Pancreas (tissue), 10 donors: ENCODE results near the gene ROBO1. TPM values are rescaled to one million over a fixed set of nuclear protein-coding genes. Genes with fewer than 3 reads are reported as not detected.

Experiments used
- ATAC-seq, 4 donors: fragments of 200-7000 bp; cut with Tn5 transposase; one replicate each; pipeline versions ENCODE4 v1.8.0 to v1.9.1; 2020; ENCODE audit warnings: mild to moderate bottlenecking in 4 of 4, moderate library complexity in 4 of 4
- DNase-seq, 6 donors: peaks; one replicate each; pipeline ENCODE4 v3.0.0-alpha.2; 2020
- FAIRE-seq: peaks from 2 replicates; lab custom pipeline; 2012; peaks lifted over from hg19 to GRCh38; lab: Jason Lieb, UNC
- H3K27ac ChIP-seq, 4 donors: fragments of 200-600 bp; sonication (generic); 1 replicate in 3 of 4; 2 replicates in 1 of 4; pipeline versions ENCODE4 v1.5.0 to v1.8.0; 2020
- H3K27me3 ChIP-seq, 4 donors: fragments of 200-600 bp; one replicate each; pipeline ENCODE4 v1.8.0; 2021
- H3K36me3 ChIP-seq, 3 donors: fragments of 200-600 bp; sonication (generic) in 1 of 3; one replicate each; pipeline versions ENCODE4 v1.5.0 to v1.8.0; 2020 to 2021
- H3K4me1 ChIP-seq, 3 donors: fragments of 200-600 bp; one replicate each; pipeline ENCODE4 v1.8.0; 2021
- H3K4me3 ChIP-seq, 4 donors: fragments of 200-600 bp; sonication (generic) in 2 of 4; one replicate each; pipeline versions ENCODE4 v1.5.0 to v1.8.0; 2020 to 2021
- H3K9me3 ChIP-seq, 4 donors: fragments of 200-600 bp; one replicate each; pipeline ENCODE4 v1.8.0; 2021
- CTCF ChIP-seq, 4 donors: fragments of 200-600 bp; sonication (generic) in 3 of 4; IDR thresholded peaks; one replicate each; pipeline versions ENCODE4 v1.5.0 to v1.8.0; 2021; ENCODE audit warnings: antibody characterized with exemption in 4 of 4
- WGBS, 2 donors: extraction: QIAGEN DNeasy Blood & Tissue Kit; methylation state at CpG; one replicate each; pipeline ENCODE4 v1.1.7; 2013; 5-methylcytosine and 5-hydroxymethylcytosine counted together
- intact Hi-C, 3 donors: fragments of 100-400 bp; cut with DNase I; formaldehyde crosslinking; loops; one replicate each; pipeline versions ENCODE4 v1.11.1 to v1.14.2; 2022
- polyA plus RNA-seq, 2 donors: library from polyadenylated mRNA; stranded (reverse); fragments of 200-250 nt; gene quantifications; one replicate each; pipeline ENCODE4 v1.2.3, GENCODE V29; 2013
- total RNA-seq, 6 donors: library from RNA; stranded (reverse); fragmentation: NEBNext Ultra II Directional in 4 of 6; extraction: Animal tissue kit (Norgen Biotek cat#: 25700) in 4 of 6; gene quantifications; one replicate each; pipeline versions ENCODE4 v1.2.1 to v1.2.4, GENCODE V29; 2021 to 2023
- donor health status: healthy with polysubstance abuse.
- donor health status: DM: no; HTN: no; CAD: no; lungs with moderate emphysema.
- donor health status: DM: no; HTN: no; CAD: no.
- donor health status: control.
- donor health status: control.
- donor health status: Bipolar disorder and iron deficiency.
- donor health status: DM: yes; HTN: yes; CAD: no.
- donor health status: DM: no; HTN: no; CAD: no.
- donor health status: DM: no; HTN: no; CAD: no.
- donor health status: DM: yes; HTN: yes; CAD: no.

Gene ROBO1
- total and polyA plus RNA-seq, 8 donors: 0.51 to 8.5 (median 2.8) TPM

DNA sequence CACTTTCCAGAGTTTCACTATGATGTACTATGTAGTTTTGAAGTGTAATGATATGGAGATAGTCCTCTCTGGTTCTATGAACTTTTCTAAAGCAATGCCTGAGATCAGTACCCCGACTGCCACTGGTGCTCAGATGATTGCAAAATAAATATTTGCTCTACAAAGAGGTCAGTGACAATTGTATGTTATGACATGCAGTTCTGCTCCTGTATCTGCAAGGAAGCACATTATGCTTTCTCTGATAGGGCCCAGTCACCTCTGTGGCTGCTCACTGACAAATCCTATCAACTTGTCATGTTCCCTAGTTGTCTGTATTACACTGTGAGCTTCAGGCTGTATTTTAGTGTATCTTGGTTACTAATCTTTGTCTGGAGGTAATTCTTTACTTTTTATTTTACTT, 362.6 kb downstream of the ROBO1 start:
- Histone ChIP-seq H3K27ac (no peak overlapping the region), H3K4me1 (no peaks in the 10 kb centered on the region), H3K27me3 (no peaks in the 10 kb centered on the region), H3K36me3 (no peaks in the 10 kb centered on the region), H3K9me3 (no peaks in the 10 kb centered on the region), H3K4me3 (no peak overlapping the region)
- DNase-seq (no peak), FAIRE-seq (no peak), ATAC-seq (no peak)
- TF ChIP-seq CTCF (IDR thresholded peaks at IDR 0.05): no peak
- 17 to 19% methylated on average over 1 of the region's 1 CpG for WGBS, 2 donors
- intact Hi-C loops: no loop called here

GRCh38 chr3:79396595-79396994, 371.2 kb downstream of the ROBO1 start:
- ATAC-seq (no peak), FAIRE-seq (no peak), DNase-seq (no peak)
- H3K4me3 ChIP-seq: no peak overlapping the region
- H3K27ac ChIP-seq: no peak overlapping the region
- H3K4me1 ChIP-seq: no peaks in the 10 kb centered on the region
- H3K36me3 ChIP-seq: no peaks in the 10 kb centered on the region
- intact Hi-C loops: no loop called here
- WGBS, 2 donors: 72 to 79% methylated on average over 2 of the region's 2 CpGs
- no peak for TF ChIP-seq CTCF (IDR thresholded peaks at IDR 0.05)
- H3K9me3 ChIP-seq: no peaks in the 10 kb centered on the region
- H3K27me3 ChIP-seq: no peaks in the 10 kb centered on the region

GRCh38 chr3:79392479-79392878, 375.3 kb downstream of the ROBO1 start:
- no peak for FAIRE-seq
- peaks cover 0 to 4% (median 0%) of the 10 kb centered on the region in 4 donors for H3K27me3 ChIP-seq
- no peak overlapping the region for H3K4me3 ChIP-seq
- intact Hi-C loops: no loop called here
- no peak for ATAC-seq
- no peak for DNase-seq
- H3K27ac ChIP-seq: no peak overlapping the region
- H3K9me3 ChIP-seq: no peaks in the 10 kb centered on the region
- 23 to 27% methylated on average over 1 of the region's 1 CpG for WGBS, 2 donors
- no peaks in the 10 kb centered on the region for H3K4me1 ChIP-seq
- no peaks in the 10 kb centered on the region for H3K36me3 ChIP-seq
- no peak for TF ChIP-seq CTCF (IDR thresholded peaks at IDR 0.05)

GRCh38 chr3:79390352-79390751, 377.4 kb downstream of the ROBO1 start:
- Histone ChIP-seq H3K27ac (no peak overlapping the region), H3K4me1 (no peaks in the 10 kb centered on the region)
- no peak for FAIRE-seq

More at GRCh38 chr3:79390352-79390751, 377.4 kb downstream of the ROBO1 start:
- no peak overlapping the region for H3K4me3 ChIP-seq
- 46 to 79% methylated on average over 2 of the region's 2 CpGs for WGBS, 2 donors
- peaks cover 0 to 4% (median 0%) of the 10 kb centered on the region in 4 donors for H3K27me3 ChIP-seq
- no peak for ATAC-seq
- intact Hi-C loops: no loop called here
- no peak for TF ChIP-seq CTCF (IDR thresholded peaks at IDR 0.05)
- no peaks in the 10 kb centered on the region for H3K9me3 ChIP-seq
- DNase-seq: no peak
- H3K36me3 ChIP-seq: no peaks in the 10 kb centered on the region
